Peyer's patch (tissue), 4 donors: Measurements from ENCODE around the gene BCAS1.

Experiments used
- CTCF ChIP-seq, 6 experiments: fragments of 450-650 bp in 4 of 6; fragments of 200-600 bp in 2 of 6; sonication (generic) in 1 of 6; IDR thresholded peaks; one replicate each; pipeline ENCODE4 v1.5.1; 2017 to 2019; ENCODE audit warnings: antibody characterized with exemption in 6 of 6, mild to moderate bottlenecking in 3 of 6, moderate library complexity in 1 of 6
- POLR2A ChIP-seq, 2 donors: fragments of 450-650 bp; IDR thresholded peaks; one replicate each; pipeline ENCODE4 v1.5.1; 2017; ENCODE audit warnings: antibody characterized with exemption in 2 of 2, mild to moderate bottlenecking in 2 of 2, moderate library complexity in 2 of 2

DNA sequence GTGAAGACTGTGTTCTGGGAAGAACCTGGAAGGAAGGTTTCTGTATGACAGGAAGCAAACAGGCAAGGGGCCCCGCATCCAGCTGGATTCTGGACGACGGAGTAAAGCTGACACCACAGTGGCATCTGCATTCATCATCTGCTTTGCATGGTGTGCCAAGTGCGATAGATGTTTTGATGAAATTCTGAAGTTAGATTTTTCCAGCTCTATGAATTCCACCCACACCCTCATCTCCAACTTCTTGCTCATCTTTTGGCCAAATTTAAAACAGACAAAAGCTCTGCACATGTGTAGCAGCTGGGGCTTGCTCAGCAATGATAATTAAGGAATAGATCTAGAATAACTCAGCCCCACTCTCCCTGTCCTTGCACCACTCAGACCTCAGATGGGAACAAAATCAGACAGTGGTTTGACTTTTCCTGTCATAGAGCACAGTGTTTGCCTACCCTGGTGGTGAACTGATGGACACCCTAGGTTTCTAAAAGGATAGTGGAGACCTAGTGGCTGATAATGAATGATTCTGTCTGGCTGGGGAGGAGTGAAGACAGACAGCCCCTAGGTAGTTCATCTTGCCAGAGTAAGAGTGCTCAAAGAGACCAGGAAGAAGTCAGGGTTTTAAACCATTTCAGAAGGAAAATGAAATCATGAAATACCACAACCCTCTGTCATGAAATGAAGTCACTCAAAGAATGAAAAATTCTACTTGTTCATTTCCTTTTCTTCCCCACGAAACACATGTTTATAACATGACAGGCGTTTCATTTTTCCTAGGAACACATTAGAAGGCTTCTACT lies 85.8 kb downstream of the BCAS1 start:
- no peak for TF ChIP-seq POLR2A (IDR thresholded peaks at IDR 0.05)
- no peak for TF ChIP-seq CTCF (IDR thresholded peaks at IDR 0.05)
